Ectodermal cell (in vitro differentiated cells): ENCODE results near the gene B9D2.
"Not testable (repeated sequence)": the region's sequence is repeated elsewhere in the genome, so short reads cannot be mapped to it uniquely, and the experiment has no call there.

Experiments
- H3K27ac ChIP-seq: 2 replicates; pipeline ENCODE4 v1.7.0; 2013; ENCODE audit warnings: mild to moderate bottlenecking, low read depth, low read length; ENCODE audit not compliant: insufficient read depth, poor library complexity, severe bottlenecking
- H3K27me3 ChIP-seq: 2 replicates; pipeline ENCODE4 v1.7.0; 2013; ENCODE audit warnings: mild to moderate bottlenecking, low read length; ENCODE audit not compliant: insufficient read depth, control insufficient read depth, poor library complexity, severe bottlenecking
- H3K36me3 ChIP-seq: one replicate; pipeline ENCODE4 v1.7.0; 2013; ENCODE audit warnings: low read length; ENCODE audit not compliant: control insufficient read depth, insufficient read depth
- H3K4me1 ChIP-seq: one replicate; pipeline ENCODE4 v1.7.0; 2013; ENCODE audit warnings: low read length; ENCODE audit not compliant: control insufficient read depth, insufficient read depth
- H3K4me3 ChIP-seq: 2 replicates; pipeline ENCODE4 v1.7.0; 2013; ENCODE audit warnings: low read depth, low read length, control low read depth; ENCODE audit not compliant: insufficient read depth
- H3K9me3 ChIP-seq: 2 replicates; pipeline ENCODE4 v1.7.0; 2013; ENCODE audit warnings: mild to moderate bottlenecking, low read length, moderate library complexity; ENCODE audit not compliant: control insufficient read depth
- WGBS, 2 experiments: methylation state at CpG; one replicate each; pipeline ENCODE4 v1.1.7; 2013; ENCODE audit warnings: missing lambda C conversion rate in 2 of 2; 5-methylcytosine and 5-hydroxymethylcytosine counted together

The B9D2 gene

GRCh38 chr19:41371541-41371940 is 7.6 kb upstream of the B9D2 start:
- Histone ChIP-seq H3K27ac (no peak overlapping the region), H3K36me3 (no peaks in the 10 kb centered on the region), H3K27me3 (no peaks in the 10 kb centered on the region), H3K4me1 (peaks cover 4% of the 10 kb centered on the region), H3K9me3 (no peaks in the 10 kb centered on the region), H3K4me3 (no peak overlapping the region)
- WGBS, 2 experiments, result 94% methylated on average over 8 of the region's 8 CpGs

GRCh38 chr19:41371119-41371518 is 7.2 kb upstream of the B9D2 start:
- 92 to 96% methylated on average over 5 of the region's 5 CpGs for WGBS, 2 experiments

GRCh38 chr19:41369769-41370168 is 5.8 kb upstream of the B9D2 start:
- H3K4me1 ChIP-seq, result no peaks in the 10 kb centered on the region
- WGBS, 2 experiments, result 94 to 96% methylated on average over 1 of the region's 2 CpGs
- no peaks in the 10 kb centered on the region for H3K9me3 ChIP-seq
- H3K4me3 ChIP-seq, result no peak overlapping the region
- H3K36me3 ChIP-seq, result no peaks in the 10 kb centered on the region
- no peak overlapping the region for H3K27ac ChIP-seq
- no peaks in the 10 kb centered on the region for H3K27me3 ChIP-seq

More at GRCh38 chr19:41371119-41371518, 7.2 kb upstream of the B9D2 start:
- not testable (repeated sequence) for H3K27ac ChIP-seq, H3K4me3 ChIP-seq, H3K9me3 ChIP-seq, H3K36me3 ChIP-seq, H3K27me3 ChIP-seq, H3K4me1 ChIP-seq

DNA sequence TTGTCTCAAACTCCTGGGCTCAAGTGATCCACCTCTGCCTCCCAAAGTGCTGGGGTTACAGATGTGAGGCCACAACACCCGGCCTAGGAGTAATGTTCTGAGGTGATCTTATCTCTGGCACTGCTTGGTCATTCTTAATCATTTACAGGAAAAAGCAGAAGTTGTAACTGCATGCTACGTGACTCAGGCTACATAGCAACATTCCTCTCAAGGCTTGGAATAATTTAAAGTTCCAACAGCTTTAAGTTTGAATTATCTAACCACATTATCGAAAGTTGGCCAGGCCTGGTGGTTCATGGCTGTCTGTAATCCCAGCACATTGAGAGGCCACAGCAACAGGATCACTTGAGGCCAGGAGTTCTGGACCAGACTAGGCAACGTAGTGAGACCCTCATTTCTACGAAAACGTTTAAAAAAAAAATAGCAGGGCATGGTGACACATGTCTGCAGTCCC is 3.9 kb upstream of the B9D2 start:
- no peaks in the 10 kb centered on the region for H3K27me3 ChIP-seq
- no peak overlapping the region for H3K27ac ChIP-seq
- peaks cover 6% of the 10 kb centered on the region for H3K4me1 ChIP-seq
- H3K9me3 ChIP-seq, result no peaks in the 10 kb centered on the region
- H3K4me3 ChIP-seq, result no peak overlapping the region
- WGBS, 2 experiments, result 93% methylated on average over 6 of the region's 6 CpGs
- H3K36me3 ChIP-seq, result no peaks in the 10 kb centered on the region

GRCh38 chr19:41366089-41366488 is 2.1 kb upstream of the B9D2 start:
- WGBS, 2 experiments, result 93 to 94% methylated on average over 1 of the region's 1 CpG
- no peaks in the 10 kb centered on the region for H3K27me3 ChIP-seq
- no peak overlapping the region for H3K4me3 ChIP-seq
- H3K36me3 ChIP-seq, result no peaks in the 10 kb centered on the region
- H3K27ac ChIP-seq, result no peak overlapping the region
- no peaks in the 10 kb centered on the region for H3K9me3 ChIP-seq
- peaks cover 6% of the 10 kb centered on the region for H3K4me1 ChIP-seq

- Histone ChIP-seq H3K27me3 (no peaks in the 10 kb centered on the region), H3K4me1 (peaks cover 6% of the 10 kb centered on the region), H3K4me3 (peak overlapping the region; percentile 95), H3K36me3 (no peaks in the 10 kb centered on the region), H3K9me3 (no peaks in the 10 kb centered on the region), H3K27ac (peak overlapping the region; percentile 99)
- 84 to 85% methylated on average over 12 to 13 of the region's 14 CpGs for WGBS, 2 experiments
These were observed 809 bp upstream of the B9D2 start for GRCh38 chr19:41364524-41365391.

- Histone ChIP-seq H3K27me3 (no peaks in the 10 kb centered on the region), H3K36me3 (no peaks in the 10 kb centered on the region), H3K9me3 (no peaks in the 10 kb centered on the region), H3K27ac (no peak overlapping the region), H3K4me1 (peaks cover 6% of the 10 kb centered on the region), H3K4me3 (peak overlapping the region; percentile 95)
- 59 to 60% methylated on average over 6 of the region's 6 CpGs for WGBS, 2 experiments
These were observed 587 bp downstream of the B9D2 start for GRCh38 chr19:41363371-41363752.

- no peak overlapping the region for H3K27ac ChIP-seq
- 92% methylated on average over 7 of the region's 10 CpGs for WGBS, 2 experiments
These were observed 1.7 kb downstream of the B9D2 start for GRCh38 chr19:41362143-41362847.

DNA sequence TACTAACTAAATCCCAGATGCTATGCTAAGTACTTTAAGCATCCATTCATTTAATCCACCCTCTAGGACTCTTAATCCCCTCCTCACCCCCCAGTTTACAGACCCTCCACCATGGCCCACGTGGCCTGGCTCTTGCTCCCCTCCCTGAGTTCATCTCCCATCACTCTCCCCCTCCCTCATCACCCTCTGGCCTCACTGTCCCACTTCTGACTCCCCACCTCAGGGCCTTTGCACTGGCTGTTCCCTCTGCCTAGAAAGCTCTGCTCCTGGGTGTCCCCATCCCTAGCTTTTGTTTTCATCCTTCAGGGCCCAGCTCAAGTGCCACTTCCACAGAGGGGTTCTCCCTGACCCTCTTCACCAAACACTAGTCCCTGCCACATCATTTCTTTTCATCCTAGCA is 4.2 kb downstream of the B9D2 start:
- WGBS, 2 experiments, result 88% methylated on average over 1 of the region's 1 CpG

More at GRCh38 chr19:41362143-41362847, 1.7 kb downstream of the B9D2 start:
- Histone ChIP-seq H3K4me1 (peaks cover 6% of the 10 kb centered on the region), H3K9me3 (no peaks in the 10 kb centered on the region), H3K36me3 (no peaks in the 10 kb centered on the region), H3K27me3 (no peaks in the 10 kb centered on the region), H3K4me3 (no peak overlapping the region)

GRCh38 chr19:41357746-41358145 is 6.2 kb downstream of the B9D2 start:
- Histone ChIP-seq H3K36me3 (no peaks in the 10 kb centered on the region), H3K4me1 (peaks cover 4% of the 10 kb centered on the region), H3K4me3 (no peak overlapping the region), H3K27me3 (peaks cover 17% of the 10 kb centered on the region), H3K9me3 (no peaks in the 10 kb centered on the region), H3K27ac (no peak overlapping the region)
- WGBS, 2 experiments, result 94% methylated on average over 13 of the region's 13 CpGs

More for the DNA sequence above, 4.2 kb downstream of the B9D2 start:
- H3K27me3 ChIP-seq, result no peaks in the 10 kb centered on the region
- no peaks in the 10 kb centered on the region for H3K9me3 ChIP-seq
- H3K4me3 ChIP-seq, result no peak overlapping the region
- no peaks in the 10 kb centered on the region for H3K36me3 ChIP-seq
- peaks cover 6% of the 10 kb centered on the region for H3K4me1 ChIP-seq
- no peak overlapping the region for H3K27ac ChIP-seq
